RPMI7951 (cell line): Measurements from ENCODE around the gene HRH2. TPM values are rescaled to one million over a fixed set of nuclear protein-coding genes. Genes with fewer than 3 reads are reported as not detected.
"Not testable (repeated sequence)": the region's sequence is repeated elsewhere in the genome, so short reads cannot be mapped to it uniquely, and the experiment has no call there.

Experiments
- DNase-seq: peaks from one replicate; pipeline ENCODE4 v3.0.0-alpha.2; 2012; ENCODE audit warnings: low read depth
- total RNA-seq: library from RNA; depleted of rRNA; stranded (reverse); fragments of >200 nt; shearing (Covaris generic); gene quantifications from 2 replicates; pipeline ENCODE4 v1.2.3, GENCODE V29; 2014

The HRH2 gene
- total RNA-seq, 1 experiment from 2014 or later = 5.3 TPM

DNA sequence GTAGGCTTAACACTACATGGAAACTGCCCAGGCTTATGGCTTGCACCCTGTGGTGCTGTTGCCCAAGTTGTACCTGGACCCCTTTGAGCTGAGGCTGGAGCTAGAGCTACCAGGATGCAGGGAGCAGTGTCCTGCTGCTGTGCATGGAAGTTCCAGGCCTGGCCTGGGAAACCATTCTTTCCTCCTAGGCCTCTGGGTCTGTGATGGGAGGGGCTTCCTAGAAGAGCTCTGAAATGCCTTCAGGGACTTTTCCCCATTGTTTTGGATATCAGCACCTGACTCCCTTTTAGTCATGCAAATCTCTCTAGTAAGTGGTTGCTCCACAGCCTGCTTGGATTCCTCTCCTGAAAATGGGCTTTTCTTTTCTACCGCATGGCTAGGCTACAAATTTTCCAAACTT, 7.9 kb upstream of the HRH2 start:
- no peak for DNase-seq

DNA sequence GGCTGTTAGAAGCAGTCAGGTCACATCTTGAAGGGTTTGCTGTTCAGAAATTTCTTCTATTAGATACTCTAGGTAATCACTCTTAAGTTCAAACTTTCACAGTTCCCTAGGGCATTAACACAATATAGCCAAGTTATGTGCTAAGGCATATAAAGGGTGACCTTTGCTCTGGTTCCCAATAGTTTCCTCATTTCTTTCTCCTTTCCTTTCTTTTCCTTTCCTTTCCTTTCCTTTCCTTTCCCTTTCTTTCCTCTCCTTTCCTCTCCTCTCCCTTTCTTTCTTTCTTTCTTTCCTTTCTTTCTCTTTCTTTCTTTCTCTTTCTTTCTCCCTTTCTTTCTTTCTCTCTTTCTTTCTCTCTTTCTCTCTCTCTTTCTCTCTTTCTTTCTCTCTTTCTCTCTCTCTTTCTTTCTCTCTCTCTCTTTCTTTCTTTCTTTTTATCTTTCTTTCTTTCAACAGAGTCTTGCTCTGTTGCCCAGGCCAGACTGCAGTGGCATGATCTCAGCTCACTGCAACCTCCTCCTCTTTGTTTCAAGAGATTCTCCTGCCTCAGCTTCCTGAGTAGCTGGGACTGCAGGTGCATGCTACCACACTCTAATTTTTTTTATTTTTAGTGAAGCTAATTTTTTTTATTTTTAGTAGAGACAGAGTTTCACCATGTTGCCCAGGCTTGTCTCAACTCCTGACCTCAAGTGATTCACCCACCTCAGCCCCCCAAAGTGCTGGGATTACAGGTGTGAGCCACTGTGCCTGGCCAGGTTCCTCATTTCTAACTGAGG, 7.3 kb upstream of the HRH2 start:
- DNase-seq = not testable (repeated sequence)

DNA sequence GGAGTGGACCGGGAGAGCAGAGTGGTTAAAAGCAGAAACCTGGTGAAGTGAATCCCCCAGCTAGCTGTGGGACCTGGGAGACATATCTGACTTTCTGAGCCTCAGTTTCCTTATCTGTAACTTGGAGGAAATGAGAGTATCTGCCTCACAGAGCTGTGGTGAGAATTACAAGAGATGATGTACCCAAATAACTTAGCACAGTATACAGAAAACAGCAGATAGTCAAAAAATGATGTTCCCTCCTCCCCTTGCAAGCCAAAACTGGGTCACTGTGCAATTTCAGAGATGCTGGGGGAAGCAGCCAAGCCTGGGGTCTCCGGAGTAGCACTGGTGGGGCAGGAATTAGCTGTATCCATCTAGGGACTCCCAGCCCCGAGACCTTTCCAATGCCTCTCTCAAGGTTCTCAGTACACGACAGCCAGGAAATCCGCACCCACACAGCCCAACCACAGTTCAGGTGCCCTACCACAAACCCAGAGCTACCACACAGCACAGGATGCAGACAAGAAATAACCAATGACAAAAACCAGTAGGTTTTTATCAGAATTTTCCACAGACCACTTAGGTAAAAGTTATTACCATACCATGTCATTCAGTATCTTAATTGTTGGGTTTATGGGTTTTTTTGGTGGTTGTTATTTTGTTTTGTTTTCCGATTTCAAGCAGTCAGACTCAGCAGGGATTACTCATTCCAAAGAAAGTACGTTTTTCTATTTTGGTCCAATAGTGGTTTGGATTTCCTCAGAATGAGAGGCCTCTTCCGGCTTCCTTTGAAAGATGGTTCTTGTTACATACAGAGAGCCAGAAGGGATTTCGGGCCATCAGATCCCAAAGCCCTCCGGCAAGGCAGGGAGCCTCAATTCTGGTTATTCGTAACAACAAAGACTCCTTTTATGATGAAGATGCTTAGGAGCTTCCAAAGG, 4.9 kb upstream of the HRH2 start:
- peak; percentile 90 for DNase-seq

DNA sequence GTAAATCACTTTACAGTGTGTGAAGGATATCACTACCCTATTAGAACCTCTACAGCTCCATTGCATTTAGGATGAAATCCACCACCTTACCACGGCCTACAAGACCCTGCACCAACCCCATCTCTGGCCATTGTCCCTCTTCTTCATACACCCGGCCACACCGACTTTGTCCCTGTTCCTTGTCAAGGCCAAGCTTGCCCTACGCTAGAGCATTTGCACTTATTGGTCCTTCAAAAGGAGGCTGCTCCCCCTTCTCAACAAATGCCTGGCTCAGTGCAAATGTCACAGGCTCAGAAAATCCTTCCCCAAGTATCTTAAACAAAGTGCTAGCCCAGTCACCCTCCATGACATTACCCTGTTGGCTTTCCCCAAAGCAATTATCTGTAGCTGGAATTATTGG, 4.1 kb upstream of the HRH2 start:
- no peak for DNase-seq

DNA sequence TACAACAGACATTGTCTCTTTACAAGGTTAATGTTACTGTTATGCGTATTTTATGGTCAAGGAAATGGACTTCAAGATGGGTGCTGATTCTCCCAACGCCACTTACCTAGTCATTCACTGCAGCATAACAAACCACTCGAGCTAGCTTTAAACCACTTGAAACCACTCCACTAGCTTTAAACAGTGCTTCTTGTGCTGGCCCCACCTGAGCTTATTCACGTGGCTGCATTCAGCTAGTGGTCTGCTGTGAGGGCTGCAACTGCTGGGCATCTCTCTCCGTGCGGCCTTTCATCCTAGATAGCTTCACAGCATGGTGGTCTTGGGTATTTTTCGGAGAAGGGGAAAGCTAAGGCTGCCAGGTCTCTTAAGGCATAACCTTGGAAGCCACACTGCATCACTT, 3.5 kb upstream of the HRH2 start:
- no peak for DNase-seq

DNA sequence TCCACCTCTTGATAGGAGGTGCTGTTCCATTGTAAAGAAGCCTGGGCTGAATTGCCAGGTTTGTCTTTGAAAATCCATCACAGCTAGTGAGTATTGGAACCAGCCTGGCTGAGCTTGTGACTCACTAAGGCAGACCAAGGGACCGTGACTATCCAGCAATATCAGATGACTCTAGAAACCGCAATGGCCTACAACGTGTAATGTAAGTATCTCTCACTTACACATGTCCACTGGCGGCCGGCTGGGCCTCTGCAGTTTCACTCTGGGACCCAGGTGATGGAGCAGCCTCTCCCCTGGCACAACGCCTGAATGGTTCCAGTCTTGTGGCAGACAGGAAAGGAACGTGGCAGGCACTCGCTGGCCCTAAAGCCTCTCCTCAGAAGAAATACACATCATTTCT, 3.1 kb upstream of the HRH2 start:
- peak; percentile 95 for DNase-seq

DNA sequence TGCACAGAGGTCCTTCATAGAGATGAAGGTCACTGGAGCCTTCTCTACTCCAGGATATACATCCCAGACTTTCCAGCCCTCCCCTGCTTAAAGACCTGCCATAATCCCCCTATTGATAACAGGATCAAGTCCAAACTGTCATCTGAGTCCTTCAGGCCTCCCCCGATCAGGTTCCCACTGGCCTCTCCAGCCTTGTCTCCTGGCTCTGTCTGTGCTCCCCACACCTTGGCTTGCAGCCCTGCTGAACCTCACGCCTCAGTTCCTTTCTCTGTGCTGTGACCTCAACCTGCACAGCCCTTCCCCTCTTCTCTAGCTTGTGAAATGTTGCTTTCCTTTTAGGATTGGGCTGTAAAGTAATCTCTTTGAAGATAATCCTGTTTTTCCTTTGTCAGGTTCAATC, 2.5 kb upstream of the HRH2 start:
- no peak for DNase-seq

DNA sequence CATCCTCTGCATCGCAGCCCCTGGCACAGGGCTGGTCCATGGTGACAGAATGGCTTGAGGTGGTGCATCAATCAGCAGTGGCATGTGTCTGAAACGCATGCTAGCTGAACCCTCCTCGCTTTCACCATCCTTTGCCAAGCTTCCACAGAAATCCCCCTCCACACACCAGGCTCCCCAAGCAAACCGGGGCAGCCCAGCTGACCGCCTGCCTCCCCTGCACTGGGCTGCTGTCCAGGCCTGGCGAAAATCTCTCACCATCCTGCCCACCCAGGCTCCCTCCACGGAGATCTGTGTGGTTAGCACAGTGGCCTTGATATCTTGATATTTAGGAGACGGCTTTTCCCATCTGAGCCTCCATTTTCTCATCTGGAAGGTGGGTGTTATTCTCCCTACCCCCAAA, 905 bp upstream of the HRH2 start:
- DNase-seq = no peak

DNA sequence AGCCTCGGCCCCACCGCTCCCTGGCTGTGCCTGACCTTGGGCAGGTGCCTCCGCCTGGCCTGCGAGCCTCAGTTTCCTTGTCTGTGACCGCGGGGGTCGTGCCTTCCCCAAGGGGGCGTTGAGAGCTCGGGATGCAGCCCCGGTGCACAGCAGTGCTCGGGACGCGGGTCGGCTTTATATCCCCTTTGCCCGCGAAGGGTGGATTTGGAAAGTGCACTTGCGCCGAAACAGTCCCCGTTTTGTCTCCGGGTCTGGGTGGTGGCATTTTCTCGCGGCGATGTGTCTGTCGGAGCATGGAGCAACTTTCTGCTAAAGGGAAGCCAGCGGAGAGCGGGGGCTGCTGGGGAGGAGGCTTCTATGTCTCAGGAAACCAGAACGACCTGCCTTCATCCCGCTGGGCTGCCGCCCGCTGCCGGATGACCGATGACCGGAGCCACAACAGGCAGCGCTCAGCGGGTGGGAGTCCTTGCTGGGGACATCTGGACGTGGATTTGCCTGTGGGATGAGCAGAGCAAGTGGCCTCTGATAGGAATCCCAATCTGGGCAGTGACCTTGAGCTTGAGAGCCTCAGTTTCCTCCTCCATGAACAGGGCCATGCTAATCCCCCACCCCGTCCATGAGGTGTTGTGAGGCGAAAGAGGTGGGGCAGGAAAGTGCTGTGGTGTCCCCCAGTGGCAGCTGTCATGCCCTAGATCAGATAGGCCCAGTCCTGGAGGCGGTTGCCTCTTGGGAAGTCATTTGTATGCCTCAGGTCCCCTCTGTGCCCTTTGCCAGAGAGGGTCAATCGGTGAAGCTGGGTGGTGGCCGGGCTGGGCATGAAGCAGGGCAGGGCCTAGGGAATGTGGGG, 651 bp downstream of the HRH2 start:
- peak; percentile 32 for DNase-seq

DNA sequence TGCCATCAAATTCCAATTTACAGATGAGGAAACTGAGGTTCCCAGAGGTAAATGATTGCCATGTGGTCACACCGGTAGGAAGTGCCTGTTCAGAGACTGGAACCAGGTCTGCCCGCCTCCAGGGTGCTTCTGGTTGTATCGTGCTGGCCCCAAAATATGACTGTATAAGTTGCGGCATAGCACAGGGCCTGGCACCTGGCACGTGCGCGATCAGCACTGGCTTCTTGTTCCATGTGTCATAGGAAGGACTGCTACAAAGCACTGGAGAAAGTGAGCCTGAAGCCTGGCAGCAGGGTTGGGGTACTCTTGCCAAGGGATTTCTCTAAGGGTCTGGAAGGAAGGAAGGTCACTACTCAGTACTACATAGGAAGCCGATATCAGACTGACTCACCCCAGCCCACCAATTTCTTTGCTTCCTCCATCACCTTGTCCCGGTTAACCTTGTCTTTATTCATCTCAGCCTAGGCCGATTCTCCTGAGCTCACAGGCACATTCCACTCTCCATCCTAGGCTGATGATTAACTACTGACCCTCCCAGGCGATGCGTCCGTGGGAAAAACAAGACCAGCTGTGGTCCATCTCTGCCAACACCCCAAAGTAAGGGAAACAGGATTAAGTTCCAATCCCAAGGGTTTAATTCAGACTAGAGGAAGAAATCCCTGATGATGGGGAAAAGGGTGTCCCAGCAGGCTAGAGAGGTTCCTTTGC, 1.8 kb downstream of the HRH2 start:
- no peak for DNase-seq

DNA sequence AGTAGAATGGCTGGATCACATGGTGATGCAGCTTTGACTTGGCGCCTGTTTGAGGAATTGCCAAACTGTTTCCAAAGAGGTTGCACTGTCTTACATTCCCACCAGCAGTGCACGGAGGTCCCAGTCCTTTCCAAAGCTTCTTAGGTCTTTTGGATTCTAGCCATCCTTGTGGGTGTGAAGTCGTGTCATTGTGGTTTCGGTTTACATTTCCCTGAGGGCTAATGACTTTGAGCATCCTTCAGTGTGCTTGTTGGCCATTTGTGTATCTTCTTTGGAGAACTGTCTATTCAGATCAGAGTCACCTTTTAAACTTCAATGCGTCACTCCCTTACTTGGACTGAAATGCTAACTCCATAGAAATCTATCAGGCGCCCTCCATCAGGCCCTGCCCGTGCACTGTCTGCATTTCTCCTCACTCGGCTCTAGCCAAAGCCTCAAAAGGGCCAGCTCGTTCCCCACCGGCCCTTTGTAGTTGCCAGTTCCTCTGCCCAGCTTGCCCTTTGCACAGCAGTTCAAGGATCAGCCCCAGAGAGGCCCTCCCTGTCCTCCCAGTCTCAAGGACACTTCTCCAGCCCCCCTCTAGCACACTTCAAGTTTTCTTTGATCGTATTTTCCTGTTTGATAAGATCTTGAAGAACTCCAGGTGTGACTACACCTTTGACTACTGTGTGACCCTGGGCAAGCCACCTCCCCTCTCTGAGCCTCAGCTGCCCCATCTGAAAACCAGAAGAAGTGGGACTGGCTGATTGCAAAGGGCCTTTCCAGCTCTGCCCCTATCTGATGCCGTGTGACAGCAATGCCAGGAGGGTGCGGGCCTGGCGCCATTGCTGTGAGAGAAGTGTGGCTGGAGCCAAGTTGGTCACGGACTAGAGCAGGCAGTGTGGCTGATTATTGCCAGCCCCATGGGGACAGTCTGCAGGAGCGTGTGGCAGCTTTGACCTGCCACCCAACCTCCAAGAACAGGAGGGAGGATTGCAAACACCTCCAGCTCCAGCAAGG, 5.6 kb downstream of the HRH2 start:
- peak; percentile 77 for DNase-seq

DNA sequence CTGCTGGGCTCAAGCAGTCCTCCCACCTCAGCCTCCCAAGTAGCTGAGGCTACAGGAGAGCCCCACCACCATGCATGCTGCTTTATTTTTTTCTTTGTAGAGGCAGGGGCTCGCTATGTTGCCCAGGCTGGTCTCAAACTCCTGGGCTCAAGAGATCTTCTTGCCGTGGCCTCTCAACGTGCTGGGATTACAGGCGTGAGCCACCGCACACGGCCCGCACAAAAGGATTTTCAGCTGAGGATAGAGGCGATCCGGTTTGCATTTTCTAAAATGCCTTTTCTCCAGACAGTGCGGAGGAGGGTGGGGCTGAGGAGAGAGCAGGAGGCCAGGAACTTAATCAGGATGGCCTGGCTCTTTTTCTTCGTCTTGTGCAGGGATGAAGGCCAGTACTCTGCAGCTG, 6.9 kb downstream of the HRH2 start:
- DNase-seq = no peak

DNA sequence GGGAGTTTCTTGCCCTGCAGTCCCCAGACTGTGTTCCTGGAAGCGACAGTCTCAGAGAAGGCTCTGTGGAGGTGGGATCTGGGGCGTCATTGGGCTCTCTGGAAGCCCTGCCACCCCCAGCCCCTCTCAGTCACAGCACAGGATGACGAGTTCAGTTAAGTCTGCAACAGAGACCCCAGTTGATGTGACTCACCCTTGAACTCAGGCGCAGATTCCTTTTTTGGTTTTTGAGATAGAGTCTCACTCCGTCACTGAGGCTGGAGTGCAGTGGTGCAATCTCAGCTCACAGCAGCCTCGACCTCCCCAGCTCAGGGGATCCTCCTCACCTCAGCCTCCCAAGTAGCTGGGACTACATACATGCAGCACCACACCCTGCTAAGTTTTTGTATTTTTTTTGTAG, 8.3 kb downstream of the HRH2 start:
- no peak for DNase-seq

DNA sequence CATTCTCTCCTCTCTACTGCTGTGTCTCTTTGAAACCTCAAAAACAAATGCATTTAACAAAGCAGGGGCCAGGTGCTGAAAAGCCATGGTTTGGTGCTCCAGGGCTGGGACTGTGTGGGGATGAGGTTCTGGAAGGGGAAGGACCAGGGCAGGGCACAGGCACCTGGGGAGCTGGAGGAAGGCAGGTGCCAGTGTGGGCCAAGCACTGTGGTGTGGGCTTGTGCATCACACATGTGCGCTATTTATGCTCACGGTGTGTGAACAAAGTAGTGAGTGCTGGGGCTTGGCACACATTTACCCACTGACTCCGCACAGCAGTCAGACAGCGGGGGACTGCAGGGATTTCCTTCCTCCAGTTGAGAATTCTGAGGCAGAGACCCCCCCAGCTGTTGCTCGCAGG, 10.1 kb downstream of the HRH2 start:
- DNase-seq = no peak

DNA sequence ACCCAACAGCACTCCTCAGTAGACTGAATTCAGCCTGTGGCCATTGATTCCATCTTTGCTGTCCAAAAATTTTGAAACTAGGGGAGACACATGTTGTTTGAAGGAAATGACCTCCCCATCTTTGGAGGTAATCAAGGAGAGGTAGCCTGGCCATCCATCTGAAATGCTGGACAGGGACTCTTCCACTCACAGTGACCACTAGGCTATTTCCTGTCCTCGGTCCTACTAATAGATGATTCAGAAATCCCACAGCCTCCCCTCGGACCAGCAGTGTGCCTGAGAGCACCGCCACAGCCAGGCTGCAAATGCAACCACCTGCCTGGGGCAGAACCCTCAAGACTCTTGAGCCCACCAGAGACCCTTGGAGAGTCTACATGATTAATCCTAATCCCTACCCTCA, 12.5 kb downstream of the HRH2 start:
- no peak for DNase-seq

DNA sequence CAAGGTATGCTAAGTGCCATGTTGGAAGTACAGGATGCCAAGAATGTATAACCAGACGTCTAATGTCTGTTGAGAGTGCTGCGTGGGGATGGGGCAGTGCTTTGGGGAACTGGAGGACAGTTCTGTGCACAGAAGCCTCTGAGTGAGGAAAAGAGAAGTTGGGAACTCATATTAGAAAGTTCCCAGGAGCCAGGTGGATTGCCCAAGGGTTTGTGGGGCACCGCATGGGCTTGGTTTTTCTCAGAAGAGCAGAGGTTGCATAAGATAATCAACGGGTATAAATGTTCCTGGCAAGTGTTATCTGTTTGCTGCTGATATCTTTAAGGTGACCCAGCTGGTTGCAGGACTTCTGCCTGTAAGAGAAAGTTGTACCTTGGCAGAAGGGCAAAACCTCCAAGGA, 13.1 kb downstream of the HRH2 start:
- no peak for DNase-seq

DNA sequence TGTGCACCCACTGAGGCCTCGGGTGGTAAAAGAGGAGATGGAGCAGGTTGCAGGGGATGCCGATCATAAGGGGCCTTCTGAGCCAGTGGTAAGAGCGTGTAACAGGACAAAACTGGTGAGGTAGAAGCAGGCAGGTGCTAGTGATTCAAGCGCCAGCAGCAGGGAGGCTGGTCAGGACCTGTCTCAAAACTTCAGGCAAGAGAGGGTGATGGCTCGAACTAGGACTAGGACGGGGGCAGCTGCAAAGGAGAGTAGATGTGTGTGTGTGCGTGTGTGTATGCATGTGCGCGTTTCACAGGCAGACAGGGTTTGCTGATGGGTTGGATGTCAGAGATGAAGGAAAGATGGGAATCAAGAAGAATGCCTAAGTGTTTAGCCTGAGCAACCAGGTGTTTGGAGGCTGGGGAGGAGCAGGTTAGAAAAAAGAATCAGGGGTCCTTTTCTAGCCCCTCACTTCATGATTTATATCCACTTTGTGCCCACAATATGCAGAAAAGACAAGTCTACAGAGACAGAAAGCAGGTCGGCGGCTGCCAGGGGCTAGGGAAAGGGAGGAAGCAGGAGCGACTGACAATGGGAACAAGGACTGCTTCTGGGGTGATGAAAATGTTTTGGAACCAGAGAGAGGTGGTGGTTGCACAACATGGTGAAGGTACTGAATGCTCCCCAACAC, 15.2 kb downstream of the HRH2 start:
- DNase-seq = no peak

DNA sequence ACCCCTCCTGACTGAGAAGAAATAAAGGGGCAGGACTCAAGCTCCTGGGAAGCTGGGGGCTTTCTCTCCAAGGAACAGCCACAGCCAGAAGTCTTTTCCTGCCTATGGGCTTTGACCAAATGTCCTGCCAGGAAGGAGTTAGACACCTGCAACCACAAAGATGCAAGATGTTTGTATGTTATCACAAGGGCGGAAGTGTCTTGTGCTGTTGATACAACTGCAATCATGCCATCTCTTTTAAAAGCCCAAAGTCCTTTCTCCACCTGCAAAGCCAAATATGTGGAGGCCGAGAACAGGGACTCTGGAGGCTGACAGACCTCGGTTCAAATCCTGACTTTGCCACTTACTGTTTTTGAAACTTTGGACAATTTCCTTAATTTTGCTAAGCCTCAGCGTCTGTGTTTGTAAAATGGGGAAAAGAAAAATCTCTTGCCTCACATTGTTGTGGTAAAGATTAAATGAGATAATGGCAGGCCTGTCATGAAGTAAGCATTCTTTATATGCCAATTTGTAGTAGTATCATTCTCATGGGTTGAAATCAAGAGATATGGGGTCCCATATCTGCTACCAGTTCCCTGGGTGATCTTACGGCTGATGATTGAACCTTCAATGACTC, 17.0 kb downstream of the HRH2 start:
- no peak for DNase-seq

DNA sequence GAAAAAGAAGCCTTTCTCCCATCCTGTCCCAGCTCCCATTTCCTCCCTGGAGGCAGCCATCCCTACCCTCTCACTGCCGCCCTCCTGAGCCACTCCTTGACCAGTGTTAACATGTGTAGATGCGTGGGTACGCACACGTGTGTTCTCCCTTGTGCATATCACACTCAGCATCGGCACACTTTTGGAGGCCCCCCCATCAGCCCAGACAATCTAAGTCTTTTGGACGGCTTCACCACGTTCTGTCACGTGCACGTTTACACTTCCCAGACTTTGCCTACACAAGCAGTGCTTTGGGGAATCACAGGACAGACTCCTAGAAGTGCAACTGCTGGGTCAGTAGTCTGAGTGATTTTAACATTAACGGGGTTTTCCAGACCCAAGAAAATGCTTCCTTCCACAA, 18.0 kb downstream of the HRH2 start:
- DNase-seq = no peak
